K562 (cell line): ENCODE data around the gene MLX. TPM values are rescaled to one million over a fixed set of nuclear protein-coding genes. Genes with fewer than 3 reads are reported as not detected.

Experiments
- NFIC ChIP-seq: fragments of 450-650 bp; IDR thresholded peaks from 2 replicates; pipeline ENCODE4 v1.6.1; 2017; ENCODE audit warnings: mild to moderate bottlenecking, inconsistent platforms
- PKNOX1 ChIP-seq: fragments of 450-650 bp; IDR thresholded peaks from 2 replicates; pipeline ENCODE4 v1.6.1; 2016
- ZBTB40 ChIP-seq, 2 experiments: fragments of 450-650 bp in 1 of 2; sonication (generic) in 1 of 2; formaldehyde crosslinking in 1 of 2; IDR thresholded peaks; 2 replicates each; pipeline versions ENCODE4 v1.7.1 to v1.9.0; 2016 to 2022; ENCODE audit warnings: inconsistent platforms in 1 of 2, mild to moderate bottlenecking in 1 of 2, missing genetic modification reagents in 1 of 2
- ZNF407 ChIP-seq: fragments of 450-650 bp; IDR thresholded peaks from 2 replicates; pipeline ENCODE4 v1.6.1; 2016; ENCODE audit warnings: low read depth
- ZNF639 ChIP-seq, 2 experiments: fragments of 200-800 bp in 1 of 2; sonication (Bioruptor generic) in 1 of 2; sonication (generic) in 1 of 2; formaldehyde crosslinking in 1 of 2; IDR thresholded peaks in 1 of 2; conservative IDR thresholded peaks in 1 of 2; 2 replicates each; pipeline versions ENCODE4 v1.5.0 to v1.6.1; 2016 to 2020; ENCODE audit warnings: missing compliant biosample characterization in 1 of 2, missing genetic modification characterization in 1 of 2, missing genetic modification reagents in 1 of 2
- polyA plus RNA-seq, 8 experiments: library from polyadenylated mRNA; depleted of rRNA in 4 of 8; stranded (reverse) in 5 of 8; unstranded in 3 of 8; fragments of >200 nt; fragmentation: Nextera tagmentation in 2 of 8; fragmentation: Illumina TruSeq in 1 of 8; extraction: Ambion mirVana in 2 of 8; extraction: Trizol in 1 of 8; gene quantifications; 2 replicates each; pipeline versions ENCODE4 v1.2.1 to v1.2.3, GENCODE V29; 2011 to 2014; ENCODE audit warnings: inconsistent platforms in 1 of 8, missing spikeins in 1 of 8
- total RNA-seq, 7 experiments: library from RNA; depleted of rRNA in 6 of 7; stranded (reverse); fragments of >200 nt in 6 of 7; fragmentation: Illumina TruSeq in 2 of 7; extraction: Trizol in 2 of 7; gene quantifications; 2 replicates each; pipeline versions ENCODE4 v1.2.1 to v1.2.3, GENCODE V29; 2011 to 2021; ENCODE audit warnings: low replicate concordance in 1 of 7

Gene MLX
- total and polyA plus RNA-seq, 9 of the 15 experiments (the other 6 are each of a cell fraction or from before 2014, with no cell fraction given): 42.9 to 100 (median 58.9) TPM

GRCh38 chr17:42579794-42580551 is 13.1 kb downstream of the MLX start (continued):
- TF ChIP-seq ZNF407 (no peak), ZNF639 (CRISPR knock-in tag; conservative IDR thresholded peaks at IDR 0.05 in 1 of 2, IDR thresholded peaks at IDR 0.05 in 1 of 2) (no peak), NFIC (no peak), ZBTB40 (IDR thresholded peaks at IDR 0.05) (no peak), ZBTB40 (CRISPR knock-in tag; IDR thresholded peaks at IDR 0.05) (no peak), PKNOX1 (peak; percentile 55)
